Neural cell (in vitro differentiated cells): ENCODE results near the gene ZFAND2A. TPM values are rescaled to one million over a fixed set of nuclear protein-coding genes. Genes with fewer than 3 reads are reported as not detected.

ENCODE experiments used
- H2AFZ ChIP-seq: fragments of 200-600, 300-800 bp; sonication (generic), shearing (Covaris generic); 2 replicates; pipeline ENCODE4 v1.6.0; 2014; ENCODE audit warnings: low read depth, mild to moderate bottlenecking, antibody characterized with exemption, low read length, moderate library complexity
- H3F3A ChIP-seq: fragments of 200-600 bp; shearing (Covaris generic); 2 replicates; pipeline ENCODE4 v1.6.1; 2016; ENCODE audit warnings: mild to moderate bottlenecking, moderate library complexity, mixed read lengths, antibody characterized with exemption, low read length; ENCODE audit not compliant: insufficient read depth, poor library complexity, severe bottlenecking
- H3K27ac ChIP-seq: fragments of 200-600, 300-800 bp; sonication (generic), shearing (Covaris generic); 2 replicates; pipeline ENCODE4 v1.5.1; 2014; ENCODE audit warnings: mild to moderate bottlenecking, low read length, moderate library complexity
- H3K27me3 ChIP-seq: fragments of 300-800, 200-600 bp; sonication (generic), shearing (Covaris generic); 2 replicates; pipeline ENCODE4 v1.6.0; 2014; ENCODE audit warnings: mild to moderate bottlenecking, low read depth, low read length, moderate library complexity; ENCODE audit not compliant: insufficient read depth
- H3K36me3 ChIP-seq: fragments of 300-800, 200-600 bp; sonication (generic), shearing (Covaris generic); 2 replicates; pipeline ENCODE4 v1.5.1; 2014; ENCODE audit warnings: mild to moderate bottlenecking, antibody characterized with exemption, low read length, moderate library complexity; ENCODE audit not compliant: insufficient read depth
- H3K4me2 ChIP-seq: fragments of 300-800, 200-600 bp; sonication (generic), shearing (Covaris generic); 2 replicates; pipeline ENCODE4 v1.6.0; 2014; ENCODE audit warnings: mild to moderate bottlenecking, low read length
- H3K4me3 ChIP-seq: fragments of 300-800, 200-600 bp; sonication (generic), shearing (Covaris generic); 2 replicates; pipeline ENCODE4 v1.5.1; 2014; ENCODE audit warnings: mild to moderate bottlenecking, low read length, moderate library complexity
- H3K79me2 ChIP-seq: fragments of 200-600 bp; shearing (Covaris generic); replicated peaks from 2 replicates; pipeline ENCODE4 v1.6.0; 2014; ENCODE audit warnings: mild to moderate bottlenecking, low read length, moderate library complexity; ENCODE audit not compliant: insufficient read depth
- H3K9ac ChIP-seq: fragments of 300-800, 200-600 bp; sonication (generic), shearing (Covaris generic); 2 replicates; pipeline ENCODE4 v1.6.1; 2016; ENCODE audit warnings: mild to moderate bottlenecking, low read length, mixed read lengths
- H3K9me2 ChIP-seq: fragments of 200-600 bp; shearing (Covaris generic); 2 replicates; pipeline ENCODE4 v1.6.1; 2016; ENCODE audit warnings: mild to moderate bottlenecking, low read length, mixed read lengths; ENCODE audit not compliant: insufficient read depth
- H3K9me3 ChIP-seq: fragments of 200-600, 300-800 bp; sonication (generic), shearing (Covaris generic); 2 replicates; pipeline ENCODE4 v1.6.1; 2016; ENCODE audit warnings: mild to moderate bottlenecking, mixed run types, low read length, moderate library complexity, mixed read lengths
- H4K20me1 ChIP-seq: fragments of 200-600 bp; shearing (Covaris generic); 2 replicates; pipeline ENCODE4 v1.6.1; 2016; ENCODE audit warnings: mild to moderate bottlenecking, mixed run types; ENCODE audit not compliant: insufficient read depth
- CTCF ChIP-seq: fragments of 450-650 bp; IDR thresholded peaks from 2 replicates; pipeline ENCODE4 v1.5.1; 2014; ENCODE audit warnings: antibody characterized with exemption, mild to moderate bottlenecking, moderate library complexity; ENCODE audit not compliant: poor library complexity, severe bottlenecking
- EP300 ChIP-seq: fragments of 450-650 bp; conservative IDR thresholded peaks from 2 replicates; pipeline ENCODE4 v1.6.1; 2014; ENCODE audit warnings: antibody characterized with exemption, mild to moderate bottlenecking, moderate library complexity; ENCODE audit not compliant: poor library complexity, severe bottlenecking
- EZH2 ChIP-seq: fragments of 200-600, 300-800 bp; shearing (Covaris generic), sonication (generic); IDR thresholded peaks from 2 replicates; pipeline ENCODE4 v1.6.1; 2014; ENCODE audit warnings: antibody characterized with exemption, low read length, borderline replicate concordance, mild to moderate bottlenecking; ENCODE audit not compliant: insufficient read depth, poor library complexity, severe bottlenecking
- MXI1 ChIP-seq: fragments of 450-650 bp; conservative IDR thresholded peaks from 2 replicates; pipeline ENCODE4 v1.6.1; 2014; ENCODE audit warnings: antibody characterized with exemption, mild to moderate bottlenecking; ENCODE audit not compliant: poor library complexity, severe bottlenecking
- POLR2AphosphoS5 ChIP-seq: IDR thresholded peaks from 2 replicates; pipeline ENCODE4 v1.6.1; 2012
- RAD21 ChIP-seq: fragments of 450-650 bp; conservative IDR thresholded peaks from 2 replicates; pipeline ENCODE4 v1.6.1; 2014; ENCODE audit warnings: antibody characterized with exemption, mild to moderate bottlenecking, moderate library complexity
- REST ChIP-seq: IDR thresholded peaks from 2 replicates; pipeline ENCODE4 v1.6.1; 2012; ENCODE audit warnings: borderline replicate concordance
- SMC3 ChIP-seq: fragments of 450-650 bp; conservative IDR thresholded peaks from 2 replicates; pipeline ENCODE4 v1.6.1; 2014; ENCODE audit warnings: antibody characterized with exemption, mild to moderate bottlenecking, moderate library complexity; ENCODE audit not compliant: poor library complexity
- TAF1 ChIP-seq: IDR thresholded peaks from 2 replicates; pipeline ENCODE4 v1.6.1; 2012; ENCODE audit warnings: low read depth
- polyA plus RNA-seq: library from polyadenylated mRNA; depleted of rRNA; stranded (reverse); fragments of >200 nt; gene quantifications from 2 replicates; pipeline ENCODE4 v1.2.3, GENCODE V29; 2014

The ZFAND2A gene
- polyA plus RNA-seq, 1 donor from 2014 or later = 69.9 TPM

- Histone ChIP-seq H3K36me3 (no peaks in the 10 kb centered on the region), H3K9ac (no peak overlapping the region), H3F3A (no peaks in the 10 kb centered on the region), H3K9me3 (no peaks in the 10 kb centered on the region), H2AFZ (no peak overlapping the region), H3K9me2 (no peaks in the 10 kb centered on the region), H4K20me1 (no peaks in the 10 kb centered on the region), H3K4me2 (no peak overlapping the region), H3K27me3 (no peaks in the 10 kb centered on the region), H3K27ac (no peak overlapping the region), H3K4me3 (no peak overlapping the region), H3K79me2 (peaks cover 13% of the 10 kb centered on the region)
- TF ChIP-seq EP300 (no peak), SMC3 (no peak), RAD21 (no peak), CTCF (no peak), REST (no peak), TAF1 (no peak), EZH2 (no peak), MXI1 (no peak), POLR2AphosphoS5 (no peak)
Observed at GRCh38 chr7:1154172-1154739, 5.7 kb downstream of the ZFAND2A start.

GRCh38 chr7:1152492-1152891 lies 7.5 kb downstream of the ZFAND2A start:
- Histone ChIP-seq H2AFZ (no peak overlapping the region), H3K36me3 (no peaks in the 10 kb centered on the region)

More at GRCh38 chr7:1152492-1152891, 7.5 kb downstream of the ZFAND2A start:
- Histone ChIP-seq H4K20me1 (no peaks in the 10 kb centered on the region), H3K4me2 (no peak overlapping the region), H3K9me3 (no peaks in the 10 kb centered on the region), H3K27me3 (no peaks in the 10 kb centered on the region), H3K9ac (no peak overlapping the region), H3K9me2 (no peaks in the 10 kb centered on the region), H3F3A (no peaks in the 10 kb centered on the region), H3K4me3 (no peak overlapping the region), H3K27ac (no peak overlapping the region), H3K79me2 (no peaks in the 10 kb centered on the region)
- TF ChIP-seq EP300 (no peak), POLR2AphosphoS5 (no peak), TAF1 (no peak), RAD21 (no peak), EZH2 (no peak), MXI1 (no peak), REST (no peak), SMC3 (no peak), CTCF (no peak)
